PC-9 (cell line): ENCODE measurements around the gene ELF3. TPM values are rescaled to one million over a fixed set of nuclear protein-coding genes. Genes with fewer than 3 reads are reported as not detected.

Experiments
- microRNA-seq: library from miRNA; unstranded; fragments of <30 nt; microRNA quantifications from one replicate; pipeline ENCODE4 v1.2.0, GENCODE V29; 2021; ENCODE audit warnings: borderline number of aligned reads, borderline replicate concordance
- total RNA-seq: library from RNA; stranded (reverse); gene quantifications from 2 replicates; pipeline ENCODE4 v1.2.3, GENCODE V29; 2021

Gene ELF3
- total RNA-seq, 1 experiment from 2014 or later, result 295 TPM

Small RNA genes within 50 kb of the gene (microRNA-seq; reads per million reads assigned to microRNA genes)
- not detected for gene MIR6740

Other genes with a start within 250 kb of the ELF3 start
- gene IPO9, start 181.4 kb upstream of the ELF3 start, total RNA-seq, result 67.3 and 76.2 TPM in 2 replicates
- gene SHISA4, start 121.7 kb upstream of the ELF3 start, total RNA-seq, result 22.4 and 28.6 TPM in 2 replicates
- gene LMOD1, start 64.0 kb upstream of the ELF3 start, total RNA-seq, result 0.53 and 0.74 TPM in 2 replicates
- gene TIMM17A, start 55.1 kb upstream of the ELF3 start, total RNA-seq, result 55.7 and 60.4 TPM in 2 replicates
- 108 and 123 TPM in 2 replicates for gene RNPEP, start 27.9 kb upstream of the ELF3 start, total RNA-seq
- gene GPR37L1, start 112.3 kb downstream of the ELF3 start, total RNA-seq, result 0.30 and 0.33 TPM in 2 replicates
- gene ARL8A, start 134.2 kb downstream of the ELF3 start, total RNA-seq, result 40.0 and 42.6 TPM in 2 replicates
- not detected in 2 replicates for gene PTPN7, start 150.0 kb downstream of the ELF3 start, total RNA-seq
- gene LGR6, start 183.2 kb downstream of the ELF3 start, total RNA-seq, result 5.6 and 7.9 TPM in 2 replicates